ENCODE results near the gene DIP2B.
"Not testable (repeated sequence)": the region's sequence is repeated elsewhere in the genome, so short reads cannot be mapped to it uniquely, and the experiment has no call there.

DIP2B gene

DNA sequence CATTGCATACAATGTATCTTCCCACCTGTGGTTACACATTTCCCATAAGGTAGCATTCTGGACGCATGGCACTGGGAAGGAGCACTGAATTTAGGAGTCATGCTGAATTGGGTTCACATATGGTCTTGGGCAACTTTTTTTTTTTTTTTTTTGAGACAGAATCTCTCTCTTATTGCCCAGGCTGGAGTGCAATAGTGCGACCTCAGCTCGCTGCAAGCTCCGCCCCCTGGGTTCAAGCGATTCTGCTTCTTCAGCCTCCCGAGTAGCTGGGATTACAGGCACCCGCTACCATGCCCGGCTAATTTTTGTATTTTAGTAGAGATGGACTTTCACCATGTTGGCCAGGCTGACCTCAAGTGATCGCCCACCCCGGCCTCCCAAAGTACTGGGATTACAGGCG lies 13.3 kb downstream of the DIP2B start:
- no peak for DNase-seq (ENCODE audit: low read depth, low spot score)

DNA sequence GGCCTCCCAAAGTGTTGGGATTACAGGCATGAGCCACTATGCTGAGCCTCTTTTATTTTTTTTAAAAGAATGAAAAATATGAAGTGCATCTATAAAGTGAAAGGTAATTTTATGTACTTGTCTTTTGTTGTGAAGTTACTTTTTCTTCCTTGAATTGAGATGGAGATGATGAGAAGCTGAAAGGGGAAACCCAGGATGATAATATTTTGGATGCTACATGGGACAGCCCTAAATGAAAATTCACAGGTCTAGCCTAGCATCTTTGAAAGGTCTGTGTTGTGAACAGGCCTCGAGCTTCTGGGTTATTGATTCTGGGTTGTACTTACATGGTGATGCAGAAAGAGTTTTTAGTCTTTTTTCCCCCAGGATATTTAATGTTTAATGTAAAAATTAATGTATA lies 14.6 kb downstream of the DIP2B start:
- DNase-seq (ENCODE audit: low read depth, low spot score) = no peak

DNA sequence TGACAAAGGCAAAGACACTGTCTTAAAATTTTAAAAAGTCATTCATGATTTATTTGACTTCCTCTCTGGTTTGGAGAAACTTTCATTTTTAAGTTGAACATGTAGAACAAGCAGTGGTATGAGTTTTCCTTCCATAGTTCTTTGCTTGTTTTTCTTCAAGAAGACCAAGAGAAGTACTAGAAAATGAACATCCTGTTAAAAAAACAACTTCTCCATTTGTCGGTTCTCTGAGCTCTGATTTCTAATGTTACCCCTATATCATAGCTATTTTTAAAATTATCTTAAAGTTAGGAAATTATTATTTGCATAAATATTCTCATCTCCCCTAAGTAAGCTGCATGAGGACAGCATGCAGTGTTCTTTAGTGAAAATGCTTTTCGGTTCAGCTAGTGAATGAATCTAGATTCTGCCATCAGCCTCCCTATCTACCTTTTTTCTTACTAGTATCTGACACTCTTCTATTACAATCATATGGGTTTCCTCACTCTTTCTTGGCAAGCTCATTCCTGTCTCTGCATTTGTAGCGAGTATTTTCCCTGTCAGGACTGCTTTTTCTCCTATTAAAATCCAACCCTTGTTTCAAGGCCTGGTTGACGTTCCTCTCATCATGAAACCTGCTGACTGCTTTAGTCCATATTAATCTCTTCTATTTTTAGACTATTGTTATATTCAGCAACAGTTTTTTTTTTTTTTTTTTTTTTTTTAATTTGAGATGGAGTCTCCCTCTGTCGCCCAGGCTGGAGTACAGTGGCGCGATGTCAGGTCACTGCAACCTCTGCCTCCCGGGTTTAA lies 15.8 kb downstream of the DIP2B start:
- DNase-seq (ENCODE audit: low read depth, low spot score) = no peak

DNA sequence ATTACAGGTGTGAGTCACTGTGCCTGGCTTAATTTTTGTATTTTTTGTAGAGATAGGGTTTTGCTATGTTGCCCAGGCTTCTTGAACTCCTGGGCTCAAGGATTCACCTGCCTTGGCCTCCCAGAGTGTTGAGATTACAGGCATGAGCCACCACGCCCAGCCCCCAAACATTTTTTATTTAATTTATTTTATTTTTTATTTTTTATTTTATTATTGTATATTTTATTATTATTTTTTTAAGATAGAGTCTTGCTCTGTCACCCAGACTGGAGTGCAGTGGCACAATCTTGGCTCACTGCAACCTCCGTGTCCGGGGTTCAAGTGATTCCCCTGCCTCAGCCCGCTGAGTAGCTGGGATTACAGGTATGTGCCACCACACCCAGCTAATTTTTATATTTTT lies 17.0 kb downstream of the DIP2B start:
- not testable (repeated sequence) for DNase-seq (ENCODE audit: low read depth, low spot score)

DNA sequence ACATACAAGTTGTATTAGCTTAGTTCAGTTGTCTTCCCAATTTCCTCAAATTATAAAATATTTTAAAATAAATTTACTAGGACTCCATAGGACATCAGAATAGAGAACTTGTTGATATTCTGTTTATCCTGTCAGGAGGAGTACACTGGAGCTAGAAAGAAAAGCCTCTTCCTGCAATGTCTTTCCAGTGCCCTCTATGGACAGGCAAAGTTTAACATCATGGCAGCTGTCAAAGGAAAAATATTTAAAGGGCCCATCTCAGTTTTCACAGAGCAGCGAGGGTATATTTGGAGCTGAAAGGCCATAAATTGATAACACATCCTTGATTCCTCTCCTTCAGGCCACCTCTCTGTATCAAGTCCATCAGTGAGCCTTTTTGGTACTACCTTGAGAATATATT lies 19.0 kb downstream of the DIP2B start:
- no peak for DNase-seq (ENCODE audit: low read depth, low spot score)

DNA sequence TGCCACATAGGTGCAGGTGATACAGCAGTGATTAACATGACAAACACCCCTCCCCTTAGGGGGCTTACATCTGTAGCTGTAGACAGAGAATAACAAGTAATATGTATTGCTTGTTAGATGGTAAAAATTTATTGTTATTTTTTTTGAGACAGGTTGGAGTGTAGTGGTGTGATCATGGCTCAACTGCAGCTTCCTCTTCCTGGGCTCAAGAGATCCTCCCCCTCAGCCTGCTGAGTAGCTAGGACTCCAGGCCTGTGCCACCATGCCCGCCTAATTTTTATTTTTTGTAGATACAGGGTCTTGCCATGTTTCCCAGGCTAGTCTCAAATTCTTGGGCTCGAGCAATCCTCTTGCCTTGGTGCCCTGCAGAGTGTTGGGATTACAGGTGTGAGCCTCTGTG lies 19.8 kb downstream of the DIP2B start:
- DNase-seq (ENCODE audit: low read depth, low spot score) = no peak

DNA sequence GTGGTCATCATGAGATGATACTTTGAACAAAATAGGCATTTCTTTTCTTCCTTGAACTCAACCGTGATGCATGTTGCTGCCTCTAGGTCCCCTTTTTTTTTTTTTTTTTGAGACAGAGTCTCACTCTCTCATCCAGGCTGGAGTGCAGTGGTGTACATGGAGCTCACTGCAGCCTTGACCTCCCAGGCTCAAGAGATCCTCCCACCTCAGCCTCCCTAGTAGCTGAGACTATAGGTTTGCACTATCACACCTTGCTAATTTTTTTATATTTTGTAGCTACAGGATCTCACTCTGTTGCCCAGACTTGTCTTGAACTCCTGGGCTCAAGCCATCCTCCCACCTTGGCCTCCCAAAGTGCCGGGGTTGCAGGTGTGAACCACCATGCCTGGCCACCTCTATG lies 20.6 kb downstream of the DIP2B start:
- DNase-seq (ENCODE audit: low read depth, low spot score) = no peak

DNA sequence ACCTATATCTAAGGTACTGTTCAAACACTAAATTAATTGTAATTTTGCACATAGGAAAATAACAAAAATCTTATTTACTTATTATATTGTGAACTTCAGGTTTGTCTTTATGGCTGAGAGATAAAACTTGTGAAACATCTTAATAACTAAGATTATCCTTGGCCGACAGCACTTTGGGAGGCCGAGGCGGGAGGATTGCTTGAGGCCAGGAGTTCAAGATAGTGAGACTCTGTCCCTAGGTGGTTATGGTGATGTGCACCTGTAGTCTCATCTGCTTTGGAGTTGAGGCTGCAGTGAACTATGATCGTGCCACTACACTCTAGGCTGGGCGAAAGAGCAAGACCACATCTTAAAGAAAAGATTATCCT lies 22.6 kb downstream of the DIP2B start:
- no peak for DNase-seq (ENCODE audit: low read depth, low spot score)

DNA sequence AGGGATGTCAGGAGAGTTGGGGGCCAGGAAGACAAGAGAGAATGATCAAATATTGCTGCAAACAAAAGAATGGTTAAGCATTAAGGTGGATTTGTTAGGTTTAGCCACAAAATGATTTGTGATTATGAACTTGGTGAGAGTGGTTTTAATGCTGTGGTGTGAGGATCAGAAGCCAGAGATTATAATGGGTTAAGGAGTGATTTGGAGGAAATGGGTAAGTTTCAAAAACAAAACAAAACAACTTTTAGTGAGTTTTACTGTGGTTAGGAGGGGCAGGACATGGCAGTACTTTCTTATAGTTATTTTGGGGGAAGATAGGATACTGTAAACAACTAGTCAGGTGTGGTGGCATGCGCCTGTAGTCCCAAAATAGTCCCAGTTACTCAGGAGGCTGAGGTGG lies 24.0 kb downstream of the DIP2B start:
- no peak for DNase-seq (ENCODE audit: low read depth, low spot score)

DNA sequence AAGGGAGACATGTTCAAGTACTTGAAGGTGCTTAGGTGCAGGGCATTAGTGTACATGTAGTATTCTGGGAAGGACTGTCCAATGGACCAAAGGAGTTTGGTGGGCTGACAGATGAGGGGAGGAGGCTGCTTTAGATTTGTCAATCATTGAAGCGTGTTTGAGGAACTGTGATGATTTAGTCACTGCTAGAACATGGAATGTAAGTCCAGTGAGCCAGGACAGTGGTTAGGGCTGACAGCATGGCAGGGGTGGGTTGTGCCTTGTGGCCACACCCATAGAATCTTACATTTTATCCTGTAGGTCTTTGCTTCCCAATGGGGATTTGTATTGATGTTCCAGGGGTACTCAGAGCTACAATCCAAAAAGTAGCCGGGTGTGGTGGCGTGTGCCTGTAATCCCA lies 24.6 kb downstream of the DIP2B start:
- DNase-seq (ENCODE audit: low read depth, low spot score) = no peak

DNA sequence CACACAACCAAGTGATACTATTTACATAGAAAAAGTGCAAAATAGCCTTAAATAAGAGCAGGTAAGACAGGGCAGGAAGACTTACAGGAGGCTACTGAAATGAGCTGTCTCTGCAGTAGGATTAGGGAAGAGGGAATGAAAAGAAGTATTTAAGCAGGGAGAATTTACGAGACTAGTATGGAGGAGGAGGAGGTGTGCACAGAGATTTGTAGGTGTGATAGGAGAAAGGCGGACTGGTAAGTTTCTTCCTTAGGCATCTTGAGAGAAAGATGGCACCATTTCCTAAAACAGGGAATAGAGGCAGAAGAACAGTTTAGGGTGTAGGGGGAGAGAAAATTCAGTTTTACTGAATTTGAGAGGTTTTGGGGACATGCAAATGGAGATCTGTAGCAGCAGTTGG lies 25.7 kb downstream of the DIP2B start:
- no peak for DNase-seq (ENCODE audit: low read depth, low spot score)

DNA sequence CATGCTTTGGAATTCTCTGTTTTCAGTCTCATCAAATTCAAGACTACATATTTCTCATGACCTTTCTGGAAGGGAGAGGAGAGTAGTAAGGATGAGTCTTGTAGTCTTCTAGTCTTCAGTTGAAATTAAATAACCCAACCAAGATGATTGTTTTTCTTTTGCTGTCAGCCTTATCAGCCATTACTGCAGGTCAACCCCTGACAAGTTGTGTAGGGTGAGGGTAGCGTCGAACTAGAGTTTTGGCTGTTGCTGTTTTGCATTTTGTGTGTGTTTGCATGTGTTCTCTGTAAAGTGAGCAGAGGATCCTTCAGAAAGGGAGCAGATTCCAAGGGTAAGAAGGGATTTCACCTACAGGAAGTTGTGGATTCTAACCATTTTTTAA lies 28.4 kb downstream of the DIP2B start:
- no peak for DNase-seq (ENCODE audit: low read depth, low spot score)

DNA sequence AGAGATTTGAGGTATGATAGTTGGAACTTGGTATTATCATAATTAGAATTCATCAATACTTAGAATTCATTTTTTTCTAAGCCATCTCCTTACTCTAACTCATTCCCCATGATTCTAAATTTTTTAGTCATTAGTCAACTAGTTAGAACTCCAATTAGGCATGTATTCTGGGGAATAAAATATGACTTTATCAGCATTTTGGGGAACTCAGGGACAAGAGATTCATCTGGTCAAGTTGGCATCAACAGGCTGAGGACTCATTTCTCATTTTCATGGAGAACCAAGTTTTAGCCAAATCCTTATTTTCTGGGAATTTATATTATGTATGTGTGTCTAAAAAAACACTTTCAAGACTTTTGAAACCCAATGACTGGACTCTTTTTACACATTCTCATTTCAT lies 29.2 kb downstream of the DIP2B start:
- DNase-seq (ENCODE audit: low read depth, low spot score) = no peak

DNA sequence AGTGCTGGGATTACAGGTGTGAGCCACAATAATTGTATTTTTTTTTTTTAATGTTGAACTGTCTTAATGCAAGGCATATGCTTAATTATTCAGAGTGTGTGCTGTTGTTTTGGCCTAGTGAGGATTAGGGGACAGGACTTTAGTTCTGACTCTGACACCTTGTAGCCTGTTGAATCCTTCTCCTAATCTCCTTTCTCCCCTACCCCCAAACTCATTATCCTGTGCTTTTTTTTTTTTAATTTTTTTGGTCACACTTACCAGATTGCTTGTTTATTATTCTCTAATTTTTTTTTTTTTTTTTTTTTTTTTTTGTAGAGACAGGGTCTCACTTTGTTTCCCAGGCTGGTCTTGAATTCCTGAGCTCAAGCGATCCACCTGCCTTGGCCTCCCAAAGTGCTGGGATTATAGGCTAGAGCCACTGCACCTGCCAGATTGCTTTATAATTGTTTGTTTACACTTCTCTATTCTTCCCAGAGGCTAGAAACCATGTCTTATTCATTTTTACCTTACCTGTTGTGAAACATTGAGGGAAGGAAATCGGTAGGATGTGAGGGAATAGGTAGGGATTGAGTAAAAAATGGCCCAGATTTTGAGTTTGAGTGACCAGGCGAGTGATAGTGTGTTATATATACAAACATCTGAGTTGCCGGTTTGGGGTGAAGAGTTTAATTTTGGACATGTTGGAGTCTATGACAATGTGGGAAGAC lies 32.2 kb downstream of the DIP2B start:
- no peak for DNase-seq (ENCODE audit: low read depth, low spot score)

DNA sequence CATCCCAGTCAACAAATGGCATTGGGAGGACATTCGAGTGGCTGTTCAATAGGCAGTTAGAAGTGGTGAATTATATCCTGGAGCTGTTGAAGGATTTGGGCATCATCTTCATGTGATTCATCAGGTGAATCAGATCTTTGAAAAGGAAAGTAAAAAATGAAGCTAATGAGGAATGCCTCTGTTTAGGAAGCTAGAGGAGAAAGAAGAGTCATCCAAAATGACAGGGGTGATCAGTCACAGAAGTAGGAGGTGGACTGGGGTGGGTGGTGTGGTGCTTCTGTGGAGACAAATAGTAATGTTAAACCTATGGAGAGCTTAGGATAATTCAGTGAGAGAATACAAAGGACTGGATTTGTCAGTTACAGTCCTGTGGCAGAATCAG lies 32.7 kb downstream of the DIP2B start:
- DNase-seq (ENCODE audit: low read depth, low spot score) = no peak

DNA sequence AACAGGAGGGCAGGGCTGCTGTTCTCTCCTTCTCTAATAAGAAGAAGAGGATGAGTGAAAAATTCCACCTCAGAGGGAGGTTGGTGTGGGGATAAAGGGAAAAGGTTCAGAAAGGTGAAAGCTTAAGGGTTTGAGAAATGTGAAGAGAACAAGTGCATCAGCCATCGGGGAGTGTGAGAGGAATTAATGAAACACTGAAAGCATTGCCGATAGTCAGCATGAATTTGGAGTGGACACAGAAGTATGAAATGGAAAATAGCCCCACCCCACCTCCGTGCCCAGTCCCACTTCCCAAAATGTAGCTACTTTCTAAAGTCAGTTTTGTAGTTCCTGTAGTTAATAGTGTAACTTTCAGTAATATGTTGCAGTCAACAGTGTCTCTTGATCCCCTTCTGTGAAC lies 33.4 kb downstream of the DIP2B start:
- DNase-seq (ENCODE audit: low read depth, low spot score) = no peak

DNA sequence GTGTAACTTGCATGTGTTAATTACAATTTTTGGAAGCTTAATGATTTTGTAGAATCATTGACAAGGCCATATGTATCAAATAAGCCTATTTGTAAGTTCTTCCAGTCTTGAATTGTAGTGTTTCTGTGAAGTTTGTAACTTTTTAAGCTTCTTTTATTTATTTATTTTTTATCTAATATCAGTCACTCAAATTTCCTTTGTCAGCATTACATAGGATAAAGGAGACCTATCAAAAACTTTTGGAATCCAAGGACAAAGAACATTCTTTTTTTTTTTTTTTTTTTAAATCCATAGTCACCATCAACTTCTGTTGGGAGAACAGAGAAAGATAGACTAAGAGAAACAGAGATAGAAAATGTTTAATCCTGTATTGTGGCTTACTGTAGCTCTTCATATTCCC lies 36.4 kb downstream of the DIP2B start:
- DNase-seq (ENCODE audit: low read depth, low spot score) = no peak

DNA sequence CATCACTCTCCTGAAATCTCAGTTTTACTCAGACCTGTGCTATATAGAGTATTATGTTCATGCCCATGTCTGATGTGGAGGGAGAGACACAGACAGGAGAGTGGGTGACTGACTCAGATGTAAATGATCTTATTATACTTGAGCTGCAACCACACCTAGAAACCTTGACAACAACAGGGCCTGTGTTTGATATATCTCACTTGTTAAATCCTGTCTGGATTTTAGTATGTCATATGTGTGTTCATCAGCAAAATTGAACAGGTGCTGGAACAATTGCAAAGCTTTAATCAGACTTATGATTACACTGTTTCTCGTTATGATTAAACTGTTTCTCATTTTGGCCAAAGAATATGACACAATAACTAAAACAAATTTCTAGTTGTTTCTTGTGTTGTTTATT lies 37.7 kb downstream of the DIP2B start:
- no peak for DNase-seq (ENCODE audit: low read depth, low spot score)

DNA sequence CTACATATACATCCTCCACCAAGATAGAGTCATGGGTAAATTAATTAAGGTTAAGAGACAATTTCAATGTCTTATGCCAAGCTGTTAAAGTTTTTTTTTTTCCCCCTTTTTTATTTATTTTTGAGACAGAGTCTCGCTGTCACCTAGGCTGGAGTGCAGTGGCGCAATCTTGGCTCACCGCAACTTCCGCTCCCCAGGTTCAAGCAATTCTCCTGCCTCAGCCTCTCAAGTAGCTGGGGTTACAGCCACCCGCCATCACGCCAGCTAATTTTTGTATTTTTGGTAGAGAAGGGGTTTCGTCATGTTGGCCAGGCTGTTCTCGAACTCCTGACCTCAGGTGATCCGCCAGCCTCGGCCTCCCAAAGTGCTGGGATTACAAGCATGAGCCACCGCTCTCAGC lies 38.4 kb downstream of the DIP2B start:
- not testable (repeated sequence) for DNase-seq (ENCODE audit: low read depth, low spot score)

DNA sequence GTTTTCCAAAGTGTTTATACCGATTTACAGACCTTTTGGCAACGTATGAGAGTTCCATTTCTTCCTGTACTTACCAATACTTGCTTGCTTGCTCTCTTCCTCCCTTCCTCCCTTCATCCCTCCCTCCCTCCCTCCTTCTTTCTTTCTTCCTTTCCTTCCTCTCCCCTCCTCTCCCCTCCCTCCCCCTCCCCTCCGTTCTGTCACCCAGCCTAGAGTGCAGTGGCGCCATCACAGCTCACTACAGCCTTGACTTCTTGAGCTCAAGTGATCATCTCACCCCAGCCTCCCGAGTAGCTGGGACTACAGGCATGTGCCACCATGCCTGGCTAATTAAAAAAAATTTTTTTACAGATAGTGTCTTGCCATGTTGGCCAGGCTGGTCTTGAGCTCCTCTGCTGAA lies 40.4 kb downstream of the DIP2B start:
- no peak for DNase-seq (ENCODE audit: low read depth, low spot score)

DNA sequence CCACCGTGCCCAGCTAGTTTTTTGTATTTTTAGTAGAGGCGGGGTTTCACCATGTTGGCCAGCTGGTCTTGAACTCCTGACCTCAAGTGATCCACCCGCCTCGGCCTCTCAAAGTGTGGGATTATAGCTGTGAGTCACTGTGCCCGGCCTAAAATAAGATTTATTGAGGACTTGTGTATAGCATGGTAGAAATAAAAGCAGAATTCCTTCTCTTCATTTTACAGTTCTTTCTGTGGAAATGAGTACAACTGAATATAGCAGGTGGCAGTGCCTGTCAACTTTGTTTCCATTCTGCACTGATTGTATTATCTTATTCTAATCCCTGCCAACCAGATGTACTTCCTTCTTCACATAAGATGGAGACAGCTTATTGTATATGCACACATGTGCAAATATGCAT lies 41.0 kb downstream of the DIP2B start:
- no peak for DNase-seq (ENCODE audit: low read depth, low spot score)

DNA sequence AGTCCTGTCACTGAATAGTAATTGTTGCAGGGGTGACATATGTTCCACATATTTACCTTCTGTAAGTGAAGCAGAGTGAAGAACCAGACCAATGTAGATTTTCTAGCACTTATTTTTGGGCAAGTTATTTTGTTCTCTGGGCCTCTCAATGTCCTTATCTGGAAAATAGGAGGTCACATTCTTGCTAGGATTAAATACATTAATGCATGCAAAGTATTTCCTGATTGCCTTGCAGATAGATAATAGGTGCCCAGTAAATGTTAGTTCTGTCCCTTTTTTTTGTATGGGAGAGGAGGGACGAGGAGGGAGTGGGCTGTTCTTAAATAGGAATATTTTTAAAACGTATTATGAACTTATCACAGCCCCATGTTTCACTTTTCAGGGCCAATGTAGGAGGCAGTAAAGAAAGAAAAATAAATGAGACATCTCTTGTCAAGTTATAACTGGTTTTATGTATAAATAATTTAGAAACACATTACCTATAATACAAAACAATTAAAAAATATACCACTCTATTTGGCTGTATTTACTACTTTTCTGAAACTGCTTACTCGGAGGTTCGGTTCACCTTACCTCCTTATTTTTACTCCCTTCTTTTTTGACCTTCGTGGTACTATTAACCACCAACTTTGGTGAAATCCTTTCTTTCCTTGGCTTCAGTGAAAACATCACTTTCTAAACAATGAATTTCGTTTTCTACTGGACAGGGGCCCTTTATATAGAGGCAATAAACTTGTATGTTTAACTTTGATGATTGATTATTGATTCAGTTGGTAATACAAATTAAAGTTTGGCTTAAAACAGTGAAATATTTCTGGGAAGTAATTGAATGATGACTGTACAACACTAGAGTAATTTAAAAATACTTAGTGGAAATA lies 41.9 kb downstream of the DIP2B start:
- no peak for DNase-seq (ENCODE audit: low read depth, low spot score)

DNA sequence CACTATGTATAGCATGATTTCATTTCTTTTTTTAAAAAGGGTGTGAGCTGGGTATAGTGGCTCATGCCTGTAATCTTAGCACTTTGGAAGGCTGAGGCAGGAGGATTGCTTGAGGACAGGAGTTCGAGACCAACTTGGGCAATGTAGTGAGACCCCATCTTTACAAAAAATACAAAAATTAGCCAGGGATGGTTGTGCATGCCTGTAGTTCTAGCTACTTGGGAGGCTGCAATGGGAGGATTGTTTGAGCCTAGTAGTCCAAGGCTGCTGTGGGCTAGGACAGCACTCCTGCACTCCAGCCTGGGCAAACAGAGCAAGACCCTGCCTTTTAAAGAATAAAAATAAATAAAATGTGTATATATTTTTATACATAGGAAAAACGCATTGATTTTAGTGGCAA lies 43.0 kb downstream of the DIP2B start:
- no peak for DNase-seq (ENCODE audit: low read depth, low spot score)

Data from activated CD4-positive, CD25-positive, alpha-beta regulatory T cell treated with anti-CD3 and anti-CD28 coated beads, Interleukin-2, amount 50 U/mL, for 16 hours (primary cell).